Uterus (tissue), 4 donors: ENCODE measurements around the gene BRINP2. TPM values are rescaled to one million over a fixed set of nuclear protein-coding genes. Genes with fewer than 3 reads are reported as not detected.
A peak's percentile ranks its signal among the peaks of the same experiment; 100 is the strongest.

ENCODE experiments used
- DNase-seq, 2 donors: peaks; one replicate each; pipeline ENCODE4 v3.0.0-alpha.2; 2019 to 2020
- H3K27ac ChIP-seq, 2 donors: fragments of 200-600 bp; sonication (generic); 1 replicate in 1 of 2; 2 replicates in 1 of 2; pipeline ENCODE4 v1.5.1; 2016 to 2018
- H3K27me3 ChIP-seq, 2 donors: fragments of 200-600 bp; sonication (generic); one replicate each; pipeline ENCODE4 v1.5.1; 2018 to 2019; ENCODE audit warnings: control low read depth in 1 of 2
- H3K36me3 ChIP-seq, 2 donors: fragments of 200-600 bp; sonication (generic); one replicate each; pipeline ENCODE4 v1.5.1; 2019; ENCODE audit warnings: control low read depth in 1 of 2
- H3K4me1 ChIP-seq, 2 donors: fragments of 200-600 bp; sonication (generic); one replicate each; pipeline ENCODE4 v1.5.1; 2018 to 2019; ENCODE audit warnings: control low read depth in 1 of 2
- H3K4me3 ChIP-seq, 2 donors: fragments of 200-600 bp; sonication (generic); 1 replicate in 1 of 2; 2 replicates in 1 of 2; pipeline ENCODE4 v1.5.1; 2018 to 2019; ENCODE audit warnings: mild to moderate bottlenecking in 1 of 2
- H3K9me3 ChIP-seq, 2 donors: fragments of 200-600 bp; sonication (generic); one replicate each; pipeline ENCODE4 v1.5.1; 2019; ENCODE audit warnings: control low read depth in 1 of 2
- POLR2A ChIP-seq, 2 donors: fragments of 450-650 bp; IDR thresholded peaks; one replicate each; pipeline ENCODE4 v1.6.1; 2016; ENCODE audit warnings: antibody characterized with exemption in 2 of 2, mild to moderate bottlenecking in 1 of 2, moderate library complexity in 1 of 2
- intact Hi-C: fragments of 100-400 bp; cut with DNase I; formaldehyde crosslinking; loops from one replicate; pipeline ENCODE4 v1.15.1; 2023; ENCODE audit warnings: low total_unique reads
- total RNA-seq, 4 donors: library from RNA; depleted of rRNA in 3 of 4; stranded (reverse); fragments of >200 nt in 3 of 4; gene quantifications; one replicate each; pipeline versions ENCODE4 v1.1.0 to v1.2.4, GENCODE V29; 2014 to 2023
- TF ChIP-seq, protein P1 (sequence below), 4 experiments: fragments of 200-600 bp in 2 of 4; fragments of 450-650 bp in 2 of 4; sonication (generic) in 2 of 4; IDR thresholded peaks; one replicate each; pipeline ENCODE4 v1.5.1; 2016 to 2019; ENCODE audit warnings: antibody characterized with exemption in 4 of 4, mild to moderate bottlenecking in 2 of 4, moderate library complexity in 1 of 4
- donor health status: DM: yes; HTN: yes; CAD: no.

The BRINP2 gene
- total RNA-seq, 4 donors from 2014 or later, result 0.18 to 5.7 TPM; not detected in 2

DNA sequence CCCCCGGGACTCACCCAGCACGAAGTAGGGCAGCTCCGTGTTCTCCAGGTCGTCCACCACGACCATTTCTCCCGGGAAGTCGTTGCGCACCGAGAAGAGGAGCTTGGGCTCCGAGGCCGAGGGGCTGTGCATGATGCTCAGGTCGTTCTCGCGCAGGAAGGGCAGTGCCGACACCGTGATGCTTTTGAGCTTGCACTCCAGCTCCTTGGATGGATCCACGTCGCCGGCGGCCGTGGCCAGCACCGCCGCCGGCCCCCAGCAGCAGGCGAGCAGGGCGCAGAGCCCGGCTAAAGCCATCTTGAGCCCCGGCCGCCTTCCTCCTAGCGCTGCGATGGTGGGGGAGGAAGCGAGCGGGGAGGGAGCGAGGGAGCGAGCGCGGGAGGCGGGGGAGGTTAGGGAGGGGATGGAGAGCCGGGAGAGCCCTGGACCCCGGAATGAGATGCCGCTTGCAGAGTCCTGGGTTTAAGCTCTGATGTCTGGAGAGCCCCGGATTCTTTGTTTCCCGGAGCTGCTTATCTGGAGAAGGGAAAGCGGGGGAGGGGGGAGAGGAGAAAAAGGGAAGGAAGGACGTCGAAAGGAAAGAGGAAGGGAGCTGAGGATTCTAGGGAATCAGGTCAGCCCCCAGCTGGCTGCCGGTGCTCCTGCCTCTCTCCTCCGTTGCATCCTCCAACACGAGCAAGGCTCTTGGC is 6.2 kb upstream of the BRINP2 start, which contains the start of gene ASTN1:
Gene ASTN1 (minus strand): TSS at position 333 of the 689 bp plus-strand sequence. CDS start 36 bp downstream, at position 297.
- TF ChIP-seq POLR2A (IDR thresholded peaks at IDR 0.05), result no peak
- TF ChIP-seq, protein P1, sequence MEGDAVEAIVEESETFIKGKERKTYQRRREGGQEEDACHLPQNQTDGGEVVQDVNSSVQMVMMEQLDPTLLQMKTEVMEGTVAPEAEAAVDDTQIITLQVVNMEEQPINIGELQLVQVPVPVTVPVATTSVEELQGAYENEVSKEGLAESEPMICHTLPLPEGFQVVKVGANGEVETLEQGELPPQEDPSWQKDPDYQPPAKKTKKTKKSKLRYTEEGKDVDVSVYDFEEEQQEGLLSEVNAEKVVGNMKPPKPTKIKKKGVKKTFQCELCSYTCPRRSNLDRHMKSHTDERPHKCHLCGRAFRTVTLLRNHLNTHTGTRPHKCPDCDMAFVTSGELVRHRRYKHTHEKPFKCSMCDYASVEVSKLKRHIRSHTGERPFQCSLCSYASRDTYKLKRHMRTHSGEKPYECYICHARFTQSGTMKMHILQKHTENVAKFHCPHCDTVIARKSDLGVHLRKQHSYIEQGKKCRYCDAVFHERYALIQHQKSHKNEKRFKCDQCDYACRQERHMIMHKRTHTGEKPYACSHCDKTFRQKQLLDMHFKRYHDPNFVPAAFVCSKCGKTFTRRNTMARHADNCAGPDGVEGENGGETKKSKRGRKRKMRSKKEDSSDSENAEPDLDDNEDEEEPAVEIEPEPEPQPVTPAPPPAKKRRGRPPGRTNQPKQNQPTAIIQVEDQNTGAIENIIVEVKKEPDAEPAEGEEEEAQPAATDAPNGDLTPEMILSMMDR (IDR thresholded peaks at IDR 0.05), result no peak
- intact Hi-C loops, result no loop called here

DNA sequence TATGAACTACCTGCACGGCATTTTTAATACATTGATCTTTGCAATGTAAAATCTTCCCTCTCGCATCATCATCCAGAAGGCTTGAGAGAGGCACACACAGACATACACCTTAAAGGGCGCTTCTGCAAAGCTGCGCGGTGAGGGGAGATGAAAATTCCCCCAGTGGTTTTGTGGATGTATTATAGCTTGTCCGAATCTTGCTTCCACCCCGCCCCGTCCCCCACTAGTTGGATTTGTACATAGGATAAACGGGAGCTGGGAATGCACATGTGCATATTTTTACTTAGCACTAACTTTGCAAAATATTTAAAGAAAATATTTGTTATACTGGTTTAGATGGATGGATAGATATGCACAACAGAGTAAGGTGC is 5.7 kb upstream of the BRINP2 start:
- H3K27me3 ChIP-seq, result peaks cover 0 to 18% of the 10 kb centered on the region in 2 donors
- no peak for DNase-seq
- no peak for TF ChIP-seq POLR2A (IDR thresholded peaks at IDR 0.05)
- TF ChIP-seq, protein P1 (IDR thresholded peaks at IDR 0.05), result no peak
- intact Hi-C loops, result no loop called here
- H3K27ac ChIP-seq, result no peak overlapping the region
- H3K4me1 ChIP-seq, result peaks cover 0 to 6% of the 10 kb centered on the region in 2 donors
- H3K4me3 ChIP-seq, result no peak overlapping the region
- no peaks in the 10 kb centered on the region for H3K36me3 ChIP-seq
- H3K9me3 ChIP-seq, result no peaks in the 10 kb centered on the region

More for the DNA sequence above, 6.2 kb upstream of the BRINP2 start, which contains the start of gene ASTN1:
- Histone ChIP-seq H3K9me3 (no peaks in the 10 kb centered on the region), H3K27ac (no peak within 1 kb of the TSS), H3K36me3 (no peaks in the 10 kb centered on the region), H3K4me1 (peaks cover 0 to 6% of the 10 kb centered on the region in 2 donors), H3K27me3 (peaks cover 0 to 18% of the 10 kb centered on the region in 2 donors), H3K4me3 (peak within 1 kb of the TSS; percentile 7 to 21)
- DNase-seq, result no peak

DNA sequence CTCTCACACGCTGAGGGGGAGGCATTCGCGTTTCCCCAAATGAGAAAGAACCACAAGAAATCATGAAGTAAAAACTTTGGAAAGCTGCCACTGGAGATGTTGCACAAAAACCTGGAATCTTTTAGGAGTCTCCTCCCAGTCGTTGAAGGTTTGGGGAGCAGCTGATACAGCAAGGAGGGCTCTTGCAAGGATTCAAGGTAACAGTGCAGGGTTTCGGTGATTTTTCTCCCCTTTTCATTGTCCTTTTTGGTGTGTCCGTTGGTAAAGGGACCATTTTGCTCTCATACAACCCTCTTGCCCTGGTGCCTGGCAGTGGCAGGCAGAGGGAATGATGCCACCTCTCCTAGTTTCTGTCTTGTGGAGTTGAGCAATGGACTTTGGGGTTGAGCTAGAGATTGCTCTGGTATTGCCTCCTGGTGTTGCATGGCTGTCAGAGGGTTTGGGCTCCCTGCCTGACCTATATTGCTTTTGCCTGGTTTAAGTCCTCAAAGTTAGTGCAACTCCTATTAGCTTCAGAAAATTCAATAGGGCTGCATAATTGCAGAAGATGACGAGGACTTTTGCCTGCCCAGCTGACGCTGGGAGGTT is 872 bp downstream of the BRINP2 start:
- no peak for TF ChIP-seq POLR2A (IDR thresholded peaks at IDR 0.05)
- TF ChIP-seq, protein P1 (IDR thresholded peaks at IDR 0.05), result no peak
- no peaks in the 10 kb centered on the region for H3K4me1 ChIP-seq
- H3K27me3 ChIP-seq, result peaks cover 0 to 14% of the 10 kb centered on the region in 2 donors
- no peak overlapping the region for H3K4me3 ChIP-seq
- no peaks in the 10 kb centered on the region for H3K36me3 ChIP-seq
- no peaks in the 10 kb centered on the region for H3K9me3 ChIP-seq
- no peak overlapping the region for H3K27ac ChIP-seq
- DNase-seq, result no peak
- intact Hi-C loops, result no loop called here

DNA sequence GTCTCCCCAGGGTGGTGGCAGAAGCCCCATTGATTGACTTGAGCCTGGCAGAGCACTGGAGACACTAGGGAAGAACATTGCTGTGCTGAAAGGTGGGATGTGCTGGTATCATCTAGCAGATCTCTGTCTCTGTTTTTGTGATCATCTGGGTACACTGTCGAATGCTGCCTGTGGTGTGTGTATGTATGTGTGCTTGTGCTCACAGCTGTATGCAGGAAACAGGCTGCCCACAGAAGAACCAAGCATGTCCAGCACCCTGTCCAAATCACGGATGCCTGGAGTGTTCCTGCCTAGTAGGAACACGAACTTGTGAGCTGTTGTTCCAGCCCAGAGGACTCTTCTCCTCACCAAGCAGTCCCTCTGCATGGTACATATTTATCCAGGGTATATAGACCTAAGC is 1.5 kb downstream of the BRINP2 start:
- no peaks in the 10 kb centered on the region for H3K4me1 ChIP-seq

More for the DNA sequence above, 1.5 kb downstream of the BRINP2 start:
- intact Hi-C loops, result no loop called here
- DNase-seq, result no peak
- TF ChIP-seq POLR2A (IDR thresholded peaks at IDR 0.05), result no peak
- TF ChIP-seq, protein P1 (IDR thresholded peaks at IDR 0.05), result no peak
- Histone ChIP-seq H3K4me3 (no peak overlapping the region), H3K36me3 (no peaks in the 10 kb centered on the region), H3K9me3 (no peaks in the 10 kb centered on the region), H3K27me3 (peaks cover 0 to 13% of the 10 kb centered on the region in 2 donors), H3K27ac (no peak overlapping the region)
